Lower leg skin (tissue), 3 donors: ENCODE results near the gene NCKAP5.

Experiments used
- CTCF ChIP-seq, 3 donors: fragments of 450-650 bp; IDR thresholded peaks; one replicate each; pipeline ENCODE4 v1.5.1; 2016; ENCODE audit warnings: antibody characterized with exemption in 3 of 3, mild to moderate bottlenecking in 3 of 3, moderate library complexity in 2 of 3
- POLR2A ChIP-seq, 2 donors: fragments of 450-650 bp; IDR thresholded peaks; one replicate each; pipeline ENCODE4 v1.6.1; 2016 to 2017; ENCODE audit warnings: antibody characterized with exemption in 2 of 2, mild to moderate bottlenecking in 1 of 2, moderate library complexity in 1 of 2

- TF ChIP-seq CTCF (IDR thresholded peaks at IDR 0.05): no peak
- TF ChIP-seq POLR2A (IDR thresholded peaks at IDR 0.05): no peak
Measured at GRCh38 chr2:132971310-132972061, 596.8 kb downstream of the NCKAP5 start.
